Lung (tissue), 12 donors: ENCODE results near the gene SETD7. TPM values are rescaled to one million over a fixed set of nuclear protein-coding genes. Genes with fewer than 3 reads are reported as not detected.

Source experiments
- ATAC-seq: fragments of 200-7000 bp; cut with Tn5 transposase; one replicate; pipeline ENCODE4 v1.9.1; 2020; ENCODE audit warnings: moderate number of reproducible peaks; ENCODE audit not compliant: insufficient read depth, low FRiP score
- DNase-seq, 3 donors: peaks; one replicate each; pipeline ENCODE4 v3.0.0-alpha.2; 2013 to 2017
- H3K27ac ChIP-seq, 2 donors: one replicate each; pipeline ENCODE4 v1.5.1; 2013; ENCODE audit warnings: mild to moderate bottlenecking in 2 of 2, moderate library complexity in 2 of 2, control low read depth in 1 of 2, inconsistent platforms in 1 of 2, low read depth in 1 of 2, low read length in 1 of 2
- H3K27me3 ChIP-seq, 3 donors: one replicate each; pipeline ENCODE4 v1.5.1; 2013; ENCODE audit warnings: low read length in 2 of 3; ENCODE audit not compliant: control insufficient read depth in 3 of 3, insufficient read depth in 3 of 3
- H3K36me3 ChIP-seq, 4 donors: one replicate each; pipeline ENCODE4 v1.5.1; 2013; ENCODE audit warnings: low read length in 4 of 4, mild to moderate bottlenecking in 1 of 4, moderate library complexity in 1 of 4; ENCODE audit not compliant: control insufficient read depth in 4 of 4, insufficient read depth in 4 of 4
- H3K4me1 ChIP-seq, 5 donors: one replicate each; pipeline ENCODE4 v1.5.1; 2013; ENCODE audit warnings: low read length in 5 of 5, mild to moderate bottlenecking in 2 of 5, moderate library complexity in 1 of 5; ENCODE audit not compliant: control insufficient read depth in 5 of 5, insufficient read depth in 5 of 5
- H3K4me3 ChIP-seq: one replicate; pipeline ENCODE4 v1.5.1; 2013; ENCODE audit warnings: mild to moderate bottlenecking, control low read depth, moderate library complexity
- H3K9ac ChIP-seq, 2 donors: one replicate each; pipeline ENCODE4 v1.5.1; 2013; ENCODE audit warnings: low read length in 2 of 2, control low read depth in 1 of 2; ENCODE audit not compliant: insufficient read depth in 1 of 2
- H3K9me3 ChIP-seq, 4 donors: one replicate each; pipeline ENCODE4 v1.5.1; 2013; ENCODE audit warnings: low read length in 3 of 4, mild to moderate bottlenecking in 1 of 4, moderate library complexity in 1 of 4; ENCODE audit not compliant: control insufficient read depth in 4 of 4, insufficient read depth in 3 of 4
- CTCF ChIP-seq: IDR thresholded peaks from 2 replicates; pipeline ENCODE4 v1.5.1; 2012; ENCODE audit warnings: mild to moderate bottlenecking; ENCODE audit errors: control extremely low read depth, extremely low read depth
- WGBS, 2 donors: extraction: QIAGEN DNeasy Blood & Tissue Kit; methylation state at CpG; one replicate each; pipeline ENCODE4 v1.1.7; 2013; 5-methylcytosine and 5-hydroxymethylcytosine counted together
- polyA plus RNA-seq, 2 donors: library from polyadenylated mRNA; stranded (reverse); fragments of 200-250 nt; gene quantifications; one replicate each; pipeline ENCODE4 v1.2.1, GENCODE V29; 2013
- total RNA-seq, 2 donors: library from RNA; depleted of rRNA in 1 of 2; stranded (reverse); fragments of >200 nt in 1 of 2; gene quantifications; one replicate each; pipeline ENCODE4 v1.2.1, GENCODE V29; 2014 to 2021
- donor health status: control.
- donor health status: control.
- donor health status: Bipolar disorder and iron deficiency.
- donor health status: healthy.
- donor health status: DM: yes; HTN: yes; CAD: no.

Gene SETD7
- total and polyA plus RNA-seq, 4 donors = 8.9 to 35.7 (median 24.8) TPM

- Histone ChIP-seq H3K4me3 (no peak overlapping the region), H3K4me1 (peaks cover 0 to 9% (median 0%) of the 10 kb centered on the region in 5 donors), H3K36me3 (no peaks in the 10 kb centered on the region), H3K9ac (no peak overlapping the region), H3K9me3 (no peaks in the 10 kb centered on the region), H3K27ac (no peak overlapping the region), H3K27me3 (no peaks in the 10 kb centered on the region)
- TF ChIP-seq CTCF = no peak
- ATAC-seq = no peak
- DNase-seq = peak in 2 of 3 donors; percentile 52 to 63
- 54 to 66% methylated on average over 6 of the region's 6 CpGs for WGBS, 2 donors
These were observed 46.8 kb upstream of the SETD7 start for GRCh38 chr4:139602776-139603360.

GRCh38 chr4:139600662-139601061, 44.6 kb upstream of the SETD7 start:
- no peak overlapping the region for H3K4me3 ChIP-seq
- TF ChIP-seq CTCF = no peak
- H3K27ac ChIP-seq = no peak overlapping the region
- WGBS, 2 donors = 87 to 89% methylated on average over 4 of the region's 4 CpGs
- H3K36me3 ChIP-seq = no peaks in the 10 kb centered on the region
- no peaks in the 10 kb centered on the region for H3K9me3 ChIP-seq
- no peaks in the 10 kb centered on the region for H3K27me3 ChIP-seq
- peaks cover 0 to 9% (median 0%) of the 10 kb centered on the region in 5 donors for H3K4me1 ChIP-seq
- ATAC-seq (no peak), DNase-seq (no peak)
- no peak overlapping the region for H3K9ac ChIP-seq

GRCh38 chr4:139599594-139600374, 43.8 kb upstream of the SETD7 start:
- no peaks in the 10 kb centered on the region for H3K9me3 ChIP-seq
- H3K4me3 ChIP-seq = no peak overlapping the region
- no peak for ATAC-seq
- no peak overlapping the region for H3K9ac ChIP-seq
- peaks cover 0 to 9% (median 0%) of the 10 kb centered on the region in 5 donors for H3K4me1 ChIP-seq
- no peak overlapping the region for H3K27ac ChIP-seq
- H3K36me3 ChIP-seq = no peaks in the 10 kb centered on the region
- WGBS, 2 donors = 82 to 92% methylated on average over 6 of the region's 6 CpGs
- no peaks in the 10 kb centered on the region for H3K27me3 ChIP-seq
- TF ChIP-seq CTCF = no peak
- DNase-seq = no peak
